ENCODE measurements around the gene CCDC195.

DNA sequence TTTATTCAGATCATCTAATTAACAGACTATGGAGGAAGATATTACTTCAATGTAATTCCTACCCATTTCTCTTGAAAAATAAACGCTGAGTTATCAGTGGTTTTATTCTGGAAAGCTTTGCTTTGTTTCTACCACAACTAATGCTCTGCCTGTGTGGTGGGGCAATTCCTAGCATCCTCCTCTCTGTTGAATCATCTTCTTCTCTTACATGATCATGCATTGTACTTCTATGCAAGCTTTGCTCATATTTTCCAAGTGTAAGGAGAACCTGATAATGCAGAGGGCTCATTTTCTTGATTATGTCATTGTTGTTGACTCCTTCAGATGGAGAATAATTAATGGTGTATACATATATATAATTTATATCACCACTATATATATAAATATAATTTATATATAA, 46.7 kb downstream of the CCDC195 start:
- TF ChIP-seq, protein P1, sequence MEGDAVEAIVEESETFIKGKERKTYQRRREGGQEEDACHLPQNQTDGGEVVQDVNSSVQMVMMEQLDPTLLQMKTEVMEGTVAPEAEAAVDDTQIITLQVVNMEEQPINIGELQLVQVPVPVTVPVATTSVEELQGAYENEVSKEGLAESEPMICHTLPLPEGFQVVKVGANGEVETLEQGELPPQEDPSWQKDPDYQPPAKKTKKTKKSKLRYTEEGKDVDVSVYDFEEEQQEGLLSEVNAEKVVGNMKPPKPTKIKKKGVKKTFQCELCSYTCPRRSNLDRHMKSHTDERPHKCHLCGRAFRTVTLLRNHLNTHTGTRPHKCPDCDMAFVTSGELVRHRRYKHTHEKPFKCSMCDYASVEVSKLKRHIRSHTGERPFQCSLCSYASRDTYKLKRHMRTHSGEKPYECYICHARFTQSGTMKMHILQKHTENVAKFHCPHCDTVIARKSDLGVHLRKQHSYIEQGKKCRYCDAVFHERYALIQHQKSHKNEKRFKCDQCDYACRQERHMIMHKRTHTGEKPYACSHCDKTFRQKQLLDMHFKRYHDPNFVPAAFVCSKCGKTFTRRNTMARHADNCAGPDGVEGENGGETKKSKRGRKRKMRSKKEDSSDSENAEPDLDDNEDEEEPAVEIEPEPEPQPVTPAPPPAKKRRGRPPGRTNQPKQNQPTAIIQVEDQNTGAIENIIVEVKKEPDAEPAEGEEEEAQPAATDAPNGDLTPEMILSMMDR (IDR thresholded peaks at IDR 0.05), result no peak
- TF ChIP-seq EZH2 (IDR thresholded peaks at IDR 0.05; ENCODE audit: borderline replicate concordance, insufficient read depth, low read depth, low read length, poor library complexity, severe bottlenecking), result no peak
